M059J (cell line): ENCODE data around the gene BIRC6. TPM values are rescaled to one million over a fixed set of nuclear protein-coding genes. Genes with fewer than 3 reads are reported as not detected.

Experiments
- total RNA-seq: library from RNA; depleted of rRNA; stranded (reverse); fragments of >200 nt; shearing (Covaris generic); gene quantifications from 2 replicates; pipeline ENCODE4 v1.2.3, GENCODE V29; 2014; rRNA removed

Gene BIRC6
- total RNA-seq, 1 experiment from 2014 or later: 54.0 TPM

Other genes with a start within 250 kb of the BIRC6 start
- 32.7 and 38.3 TPM in 2 replicates for gene SLC30A6, start 191.2 kb upstream of the BIRC6 start, total RNA-seq
- not detected in 2 replicates for gene NLRC4, start 92.1 kb upstream of the BIRC6 start, total RNA-seq
- 33.6 and 48.1 TPM in 2 replicates for gene YIPF4, start 79.1 kb upstream of the BIRC6 start, total RNA-seq